SU-DHL-6 (cell line): Measurements from ENCODE around the gene RGPD4.

Experiments
- H2AFZ ChIP-seq: fragments of 200-600 bp; sonication (generic); 2 replicates; pipeline ENCODE4 v1.6.1; 2014; ENCODE audit warnings: low read depth, mild to moderate bottlenecking, moderate library complexity, mixed read lengths, antibody characterized with exemption, low read length; ENCODE audit not compliant: severe bottlenecking
- H3F3A ChIP-seq: fragments of 200-600 bp; shearing (Covaris generic); 2 replicates; pipeline ENCODE4 v1.6.0; 2016; ENCODE audit warnings: antibody characterized with exemption, mild to moderate bottlenecking; ENCODE audit not compliant: insufficient read depth
- H3K27ac ChIP-seq: fragments of 200-600 bp; sonication (generic); 2 replicates; pipeline ENCODE4 v1.5.1; 2016; ENCODE audit warnings: low read depth, mild to moderate bottlenecking, low read length, moderate library complexity, mixed read lengths
- H3K27me3 ChIP-seq: fragments of 200-600 bp; sonication (generic), shearing (Covaris generic); 2 replicates; pipeline ENCODE4 v1.6.0; 2014; ENCODE audit warnings: mild to moderate bottlenecking, low read length
- H3K36me3 ChIP-seq: fragments of 200-600 bp; sonication (generic); 2 replicates; pipeline ENCODE4 v1.6.1; 2014; ENCODE audit warnings: mild to moderate bottlenecking, low read length, mixed read lengths
- H3K4me2 ChIP-seq: fragments of 300-600, 200-600 bp; shearing (Covaris generic), sonication (generic); 2 replicates; pipeline ENCODE4 v1.6.0; 2014; ENCODE audit warnings: low read length, low read depth, mild to moderate bottlenecking; ENCODE audit not compliant: poor library complexity, severe bottlenecking
- H3K4me3 ChIP-seq: fragments of 200-600 bp; sonication (generic); 2 replicates; pipeline ENCODE4 v1.5.1; 2014; ENCODE audit warnings: antibody characterized with exemption, low read length, mild to moderate bottlenecking, mixed read lengths; ENCODE audit not compliant: insufficient read depth, poor library complexity, severe bottlenecking
- H3K79me2 ChIP-seq: fragments of 200-600 bp; sonication (generic); 2 replicates; pipeline ENCODE4 v1.6.1; 2014; ENCODE audit warnings: mild to moderate bottlenecking, low read length, moderate library complexity; ENCODE audit not compliant: insufficient read depth
- H3K9ac ChIP-seq: fragments of 200-600 bp; sonication (generic); 2 replicates; pipeline ENCODE4 v1.7.0; 2014; ENCODE audit warnings: mild to moderate bottlenecking, low read length
- H3K9me2 ChIP-seq: fragments of 200-600 bp; sonication (generic); replicated peaks from 2 replicates; pipeline ENCODE4 v1.6.1; 2014; ENCODE audit warnings: low read length; ENCODE audit not compliant: insufficient read depth
- H3K9me3 ChIP-seq: fragments of 200-600 bp; sonication (generic); 2 replicates; pipeline ENCODE4 v1.6.1; 2014; ENCODE audit warnings: low read length, mixed read lengths; ENCODE audit not compliant: insufficient read depth
- H4K20me1 ChIP-seq: fragments of 200-600 bp; sonication (generic); 2 replicates; pipeline ENCODE4 v1.6.1; 2014; ENCODE audit warnings: low read depth, mild to moderate bottlenecking, antibody characterized with exemption, low read length, moderate library complexity, mixed read lengths
- CTCF ChIP-seq: fragments of 200-600 bp; sonication (generic); IDR thresholded peaks from one replicate; pipeline ENCODE4 v1.5.1; 2017; ENCODE audit warnings: antibody characterized with exemption, mild to moderate bottlenecking, low read length, moderate library complexity; ENCODE audit not compliant: insufficient read depth, poor library complexity, severe bottlenecking
- EZH2phosphoT487 ChIP-seq: fragments of 200-600 bp; sonication (generic), shearing (Covaris generic); conservative IDR thresholded peaks from 2 replicates; pipeline ENCODE4 v1.6.1; 2018; ENCODE audit warnings: mild to moderate bottlenecking, antibody characterized with exemption, low read length, moderate library complexity, mixed read lengths

RGPD4 gene

DNA sequence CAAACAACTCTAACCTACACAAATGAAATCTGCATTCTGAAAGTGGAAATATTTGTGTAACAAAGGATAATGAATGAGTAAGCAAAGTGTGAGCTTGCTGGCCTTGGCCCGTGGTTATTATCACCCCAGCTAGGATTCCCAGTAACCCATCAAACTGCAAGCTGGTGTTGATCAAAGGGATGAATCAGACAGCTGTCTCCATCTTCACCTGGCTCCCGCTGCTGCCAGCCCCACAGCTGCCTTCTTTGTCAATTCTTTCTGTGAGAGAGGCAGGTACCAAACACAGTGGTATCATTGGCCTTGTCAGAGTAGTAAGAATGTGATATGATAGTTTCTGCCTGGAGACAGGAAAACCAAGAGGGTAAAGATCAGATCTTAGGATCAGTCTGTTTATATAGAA, 25.2 kb upstream of the RGPD4 start:
- Histone ChIP-seq H3K9me3 (no peaks in the 10 kb centered on the region), H2AFZ (no peak overlapping the region), H3K79me2 (no peaks in the 10 kb centered on the region), H3K4me2 (no peak overlapping the region), H3K9ac (no peak overlapping the region), H3K27me3 (no peaks in the 10 kb centered on the region), H3K27ac (no peak overlapping the region), H3F3A (no peaks in the 10 kb centered on the region), H3K9me2 (no peaks in the 10 kb centered on the region), H3K4me3 (no peak overlapping the region), H4K20me1 (no peaks in the 10 kb centered on the region), H3K36me3 (no peaks in the 10 kb centered on the region)
- no peak for TF ChIP-seq CTCF
- no peak for TF ChIP-seq EZH2phosphoT487

- no peak overlapping the region for H3K9ac ChIP-seq
- H4K20me1 ChIP-seq: no peaks in the 10 kb centered on the region
- no peak overlapping the region for H3K4me3 ChIP-seq
- H3F3A ChIP-seq: no peaks in the 10 kb centered on the region
- no peak overlapping the region for H2AFZ ChIP-seq
- no peak overlapping the region for H3K4me2 ChIP-seq
- H3K9me2 ChIP-seq: no peaks in the 10 kb centered on the region
- H3K9me3 ChIP-seq: no peaks in the 10 kb centered on the region
- no peaks in the 10 kb centered on the region for H3K79me2 ChIP-seq
- H3K27ac ChIP-seq: no peak overlapping the region
- no peaks in the 10 kb centered on the region for H3K36me3 ChIP-seq
- TF ChIP-seq CTCF (no peak), EZH2phosphoT487 (no peak)
- no peaks in the 10 kb centered on the region for H3K27me3 ChIP-seq
Observed at GRCh38 chr2:107804608-107805498, 21.8 kb upstream of the RGPD4 start.

- Histone ChIP-seq H4K20me1 (no peaks in the 10 kb centered on the region), H3K4me2 (no peak overlapping the region), H3F3A (no peaks in the 10 kb centered on the region), H3K9me3 (no peaks in the 10 kb centered on the region), H3K36me3 (no peaks in the 10 kb centered on the region), H3K9me2 (no peaks in the 10 kb centered on the region), H3K27me3 (no peaks in the 10 kb centered on the region), H3K4me3 (no peak overlapping the region), H3K79me2 (no peaks in the 10 kb centered on the region), H3K9ac (no peak overlapping the region), H2AFZ (no peak overlapping the region), H3K27ac (no peak overlapping the region)
- TF ChIP-seq CTCF (no peak), EZH2phosphoT487 (no peak)
Observed at GRCh38 chr2:107806901-107807300, 19.8 kb upstream of the RGPD4 start.
